Gastroesophageal sphincter (tissue), 3 donors: ENCODE measurements around the gene CDK14.

ENCODE experiments used
- EP300 ChIP-seq: sonication (generic); formaldehyde crosslinking; IDR thresholded peaks from one replicate; pipeline ENCODE4 v1.6.1; 2017; ENCODE audit warnings: antibody characterized with exemption, mild to moderate bottlenecking
- POLR2A ChIP-seq, 2 donors: fragments of 450-650 bp; IDR thresholded peaks; one replicate each; pipeline ENCODE4 v1.6.1; 2017; ENCODE audit warnings: antibody characterized with exemption in 2 of 2, mild to moderate bottlenecking in 2 of 2, moderate library complexity in 1 of 2
- POLR2AphosphoS5 ChIP-seq: sonication (generic); formaldehyde crosslinking; IDR thresholded peaks from one replicate; pipeline ENCODE4 v1.6.1; 2017; ENCODE audit warnings: antibody characterized with exemption
- TF ChIP-seq, protein P1 (sequence below), 4 experiments: fragments of 200-600 bp in 2 of 4; fragments of 450-650 bp in 2 of 4; sonication (generic) in 1 of 4; IDR thresholded peaks; one replicate each; pipeline ENCODE4 v1.5.1; 2017 to 2019; ENCODE audit warnings: antibody characterized with exemption in 4 of 4, mild to moderate bottlenecking in 2 of 4, moderate library complexity in 2 of 4

DNA sequence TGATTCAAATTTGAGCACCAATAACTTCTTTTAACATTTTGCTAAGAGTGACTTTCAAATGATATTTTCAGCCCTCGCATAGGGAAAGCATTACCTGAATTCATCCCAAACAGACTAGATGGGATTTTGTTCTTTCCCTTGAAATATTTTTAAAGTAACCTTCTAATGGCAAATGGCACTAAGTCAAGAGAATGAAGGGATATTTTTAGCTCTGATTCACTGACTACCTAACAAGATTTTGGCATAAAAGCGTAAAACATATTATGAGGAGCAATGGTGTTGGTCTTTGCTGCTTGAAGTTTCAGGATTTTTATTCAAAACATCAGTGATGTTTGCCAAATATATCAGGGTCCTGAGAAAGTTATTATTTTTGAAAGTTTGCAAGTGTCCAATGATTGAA is 290.3 kb downstream of the CDK14 start:
- TF ChIP-seq, protein P1, sequence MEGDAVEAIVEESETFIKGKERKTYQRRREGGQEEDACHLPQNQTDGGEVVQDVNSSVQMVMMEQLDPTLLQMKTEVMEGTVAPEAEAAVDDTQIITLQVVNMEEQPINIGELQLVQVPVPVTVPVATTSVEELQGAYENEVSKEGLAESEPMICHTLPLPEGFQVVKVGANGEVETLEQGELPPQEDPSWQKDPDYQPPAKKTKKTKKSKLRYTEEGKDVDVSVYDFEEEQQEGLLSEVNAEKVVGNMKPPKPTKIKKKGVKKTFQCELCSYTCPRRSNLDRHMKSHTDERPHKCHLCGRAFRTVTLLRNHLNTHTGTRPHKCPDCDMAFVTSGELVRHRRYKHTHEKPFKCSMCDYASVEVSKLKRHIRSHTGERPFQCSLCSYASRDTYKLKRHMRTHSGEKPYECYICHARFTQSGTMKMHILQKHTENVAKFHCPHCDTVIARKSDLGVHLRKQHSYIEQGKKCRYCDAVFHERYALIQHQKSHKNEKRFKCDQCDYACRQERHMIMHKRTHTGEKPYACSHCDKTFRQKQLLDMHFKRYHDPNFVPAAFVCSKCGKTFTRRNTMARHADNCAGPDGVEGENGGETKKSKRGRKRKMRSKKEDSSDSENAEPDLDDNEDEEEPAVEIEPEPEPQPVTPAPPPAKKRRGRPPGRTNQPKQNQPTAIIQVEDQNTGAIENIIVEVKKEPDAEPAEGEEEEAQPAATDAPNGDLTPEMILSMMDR (IDR thresholded peaks at IDR 0.05), result no peak
- TF ChIP-seq POLR2A (IDR thresholded peaks at IDR 0.05) (no peak), POLR2AphosphoS5 (no peak), EP300 (no peak)
